Activated naive CD4-positive, alpha-beta T cell (primary cell): Measurements from ENCODE around the gene TSTD1.
"Not testable (repeated sequence)": the region's sequence is repeated elsewhere in the genome, so short reads cannot be mapped to it uniquely, and the experiment has no call there.

Experiments
- DNase-seq, 4 experiments: peaks; one replicate each; lab custom pipeline; 2025; lab: John Stamatoyannopoulos, UW

The TSTD1 gene

DNA sequence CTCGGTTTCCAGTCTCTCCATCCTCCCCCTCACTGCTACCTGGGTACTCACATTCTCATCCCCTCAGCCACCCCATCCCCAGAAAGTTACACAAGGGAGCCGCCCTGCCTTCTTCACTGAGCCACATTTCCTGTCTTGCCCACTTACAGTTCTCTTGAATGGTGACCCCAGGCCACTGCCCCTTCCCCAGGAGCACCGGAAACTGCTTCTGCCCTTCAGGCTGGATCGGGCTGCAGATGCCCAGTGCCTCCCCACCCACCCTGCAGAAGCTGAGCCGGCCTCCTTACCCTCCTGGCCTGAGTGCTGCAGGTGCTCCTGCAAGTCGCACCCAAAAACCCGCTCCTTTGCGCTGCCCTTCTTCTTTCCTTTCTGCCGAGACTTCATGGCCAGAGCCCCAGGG, 30.5 kb upstream of the TSTD1 start:
- DNase-seq: no peak

DNA sequence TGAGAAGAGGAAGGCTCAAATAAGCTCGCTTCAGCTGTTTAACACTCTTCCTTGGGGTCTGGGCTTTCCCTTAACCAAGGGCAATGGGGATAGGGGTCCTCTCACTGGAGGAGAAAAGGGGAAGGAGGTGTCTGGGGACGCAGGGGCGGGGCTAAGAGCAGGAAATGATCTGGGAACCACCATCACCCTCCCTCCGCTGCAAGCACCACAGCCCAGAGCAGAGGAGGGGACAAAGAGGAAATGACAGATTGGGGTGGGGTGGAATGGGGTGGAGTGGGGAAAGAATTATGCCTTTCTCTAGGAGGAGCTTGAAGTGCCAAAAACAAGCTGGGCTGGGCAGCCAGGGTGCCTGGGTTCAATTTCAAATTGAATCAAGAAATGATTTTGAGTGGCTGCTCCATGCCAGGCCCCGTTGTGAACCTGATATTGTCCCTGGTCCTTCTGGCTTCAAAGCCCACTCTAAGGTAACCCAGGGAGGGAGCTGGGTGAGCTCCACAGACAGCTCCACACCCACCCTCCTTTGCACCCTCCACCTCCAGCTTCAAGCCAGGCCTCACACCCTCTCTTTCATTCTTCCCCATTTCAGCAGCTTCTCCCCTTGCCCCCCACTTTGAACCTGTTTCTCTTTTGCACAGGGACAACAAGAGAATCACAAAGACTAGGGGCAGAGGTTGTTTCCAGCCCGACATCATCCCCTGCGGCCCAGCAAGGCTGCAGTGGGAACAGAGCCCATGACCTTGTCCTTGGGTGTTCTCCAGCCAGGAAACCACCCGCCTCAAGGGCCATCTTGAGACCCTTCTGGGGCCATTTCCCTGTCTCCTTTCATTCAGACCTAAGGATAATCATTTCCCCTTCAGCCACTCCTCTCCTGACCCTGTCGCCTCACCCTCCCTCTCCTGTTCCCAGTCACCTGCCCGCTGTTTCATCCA, 29.8 kb upstream of the TSTD1 start:
- DNase-seq: peak in 3 of 4 experiments; percentile 17 to 58 (median 47)

DNA sequence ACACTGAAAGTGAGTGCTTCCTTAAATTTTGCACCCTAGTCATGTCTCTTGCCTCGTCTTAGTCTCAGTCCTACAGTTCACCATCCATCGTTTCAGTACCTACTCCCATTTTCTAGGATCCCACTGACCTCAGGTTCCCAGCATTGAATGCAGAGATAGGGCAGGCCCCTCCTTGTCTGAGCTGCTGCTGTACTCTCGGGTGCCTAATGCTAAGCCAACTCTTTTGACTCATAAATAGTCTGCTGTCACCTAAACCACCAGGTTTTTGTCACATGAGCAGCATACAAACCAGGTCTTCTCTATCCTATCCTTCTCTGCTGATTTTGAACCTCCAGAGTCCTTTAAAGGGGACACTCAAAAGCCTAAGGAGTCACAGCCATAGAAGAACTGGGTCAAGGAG, 27.9 kb upstream of the TSTD1 start:
- no peak for DNase-seq

GRCh38 chr1:161065681-161066080, 26.9 kb upstream of the TSTD1 start:
- not testable (repeated sequence) for DNase-seq

DNA sequence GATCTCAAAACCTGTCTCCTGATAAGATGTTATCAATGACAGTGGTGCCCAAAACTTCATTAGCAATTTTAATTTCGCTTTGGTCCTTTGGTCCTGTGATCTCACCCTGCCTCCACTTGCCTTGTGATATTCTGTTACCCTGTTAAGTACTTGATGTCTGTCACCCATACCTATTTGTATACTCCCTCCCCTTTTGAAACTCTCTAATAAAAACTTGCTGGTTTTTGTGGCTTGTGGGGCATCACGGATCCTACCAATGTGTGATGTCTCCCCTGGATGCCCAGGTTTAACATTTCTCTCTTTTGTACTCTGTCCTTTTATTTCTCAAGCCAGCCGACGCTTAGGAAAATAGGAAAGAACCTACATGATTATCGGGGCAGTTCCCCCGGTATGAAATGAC, 25.2 kb upstream of the TSTD1 start:
- not testable (repeated sequence) for DNase-seq

- no peak for DNase-seq
These were observed 22.7 kb upstream of the TSTD1 start for GRCh38 chr1:161061419-161061818.

GRCh38 chr1:161059293-161059692, 20.5 kb upstream of the TSTD1 start:
- DNase-seq: no peak

DNA sequence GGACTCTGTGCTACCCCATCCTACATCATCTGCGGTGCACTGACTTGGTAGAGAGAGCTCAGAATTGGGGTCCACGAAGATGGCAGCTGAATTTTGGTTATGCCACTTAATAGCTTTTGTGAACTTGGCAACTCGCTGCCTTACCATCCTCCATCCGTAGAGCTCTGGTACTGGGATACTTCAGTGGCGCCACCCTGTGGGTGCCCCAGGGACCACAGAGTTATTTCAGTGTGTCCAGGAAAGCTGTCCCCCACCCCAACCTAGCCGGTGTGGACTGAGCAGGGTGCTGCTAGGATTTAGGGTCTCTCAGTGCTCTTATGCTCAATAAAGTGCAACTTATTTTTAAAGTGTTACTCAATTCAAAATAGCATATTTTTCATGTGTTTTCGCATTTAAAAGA, 16.0 kb upstream of the TSTD1 start:
- no peak for DNase-seq

DNA sequence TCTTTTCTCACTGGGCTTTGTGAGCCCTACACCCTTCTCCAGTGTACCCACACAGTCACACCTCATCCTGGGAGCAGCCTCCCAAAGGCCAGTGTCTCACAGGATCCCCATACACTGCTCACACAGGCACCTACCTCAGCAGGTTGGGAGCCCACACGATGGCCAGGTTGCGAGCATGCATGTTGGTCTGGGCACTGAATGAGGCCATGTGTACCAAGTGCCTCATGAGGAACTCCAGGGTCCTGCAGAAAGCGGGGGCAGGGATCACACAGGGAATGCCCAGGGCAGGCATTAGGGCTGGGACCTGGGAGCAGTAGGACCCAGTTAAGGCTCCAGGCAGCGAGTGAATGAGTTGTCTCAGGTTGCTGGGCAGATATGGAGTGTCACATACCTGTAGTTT, 15.5 kb upstream of the TSTD1 start:
- DNase-seq: no peak

GRCh38 chr1:161052899-161053298, 14.1 kb upstream of the TSTD1 start:
- no peak for DNase-seq

GRCh38 chr1:161051219-161051618, 12.5 kb upstream of the TSTD1 start:
- DNase-seq: no peak

- DNase-seq: no peak
These were observed 10.4 kb upstream of the TSTD1 start for GRCh38 chr1:161048949-161049722.

GRCh38 chr1:161047436-161048420, 9.0 kb upstream of the TSTD1 start:
- DNase-seq: no peak

DNA sequence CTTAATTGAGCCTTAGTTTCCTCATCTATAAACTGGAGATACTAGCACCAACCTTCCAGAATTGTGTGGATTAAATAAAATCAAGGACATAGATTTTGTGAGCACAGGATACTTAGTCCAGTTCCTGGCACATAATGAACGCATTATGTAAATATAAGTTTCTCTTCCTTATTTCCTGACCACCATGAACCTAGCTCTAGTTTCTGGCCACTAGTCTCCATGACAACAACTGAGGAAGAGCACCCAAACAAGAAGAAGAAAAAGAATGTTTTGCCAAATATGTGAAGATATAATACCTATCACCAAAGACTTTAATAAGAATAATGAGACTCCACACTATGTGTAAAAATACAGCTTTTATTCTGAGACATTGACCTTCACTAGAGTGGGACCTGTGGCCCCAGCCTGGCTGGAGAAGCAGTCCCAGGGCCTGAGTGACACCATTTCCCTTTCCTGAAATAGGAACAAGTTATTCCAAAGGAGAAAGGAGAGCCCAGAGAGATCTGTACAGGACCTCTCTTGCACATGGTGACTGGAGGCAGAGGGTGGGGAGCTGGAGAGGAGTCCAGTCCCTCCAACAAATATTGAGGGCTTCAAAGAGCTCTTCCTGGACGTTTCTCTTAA, 8.0 kb upstream of the TSTD1 start:
- no peak for DNase-seq

- peak; percentile 54 to 88 (median 72) for DNase-seq
These were observed 7.2 kb upstream of the TSTD1 start, which contains the start of gene USF1 for GRCh38 chr1:161045736-161046604. Gene USF1, minus strand, starts transcription at chr1:161045977. Its CDS starts 2,702 bp downstream, at chr1:161043275.

GRCh38 chr1:161044908-161045735, 6.4 kb upstream of the TSTD1 start:
- peak in 3 of 4 experiments; percentile 9 to 41 (median 28) for DNase-seq

- no peak for DNase-seq
These were observed 5.8 kb upstream of the TSTD1 start for GRCh38 chr1:161044535-161044907.

DNA sequence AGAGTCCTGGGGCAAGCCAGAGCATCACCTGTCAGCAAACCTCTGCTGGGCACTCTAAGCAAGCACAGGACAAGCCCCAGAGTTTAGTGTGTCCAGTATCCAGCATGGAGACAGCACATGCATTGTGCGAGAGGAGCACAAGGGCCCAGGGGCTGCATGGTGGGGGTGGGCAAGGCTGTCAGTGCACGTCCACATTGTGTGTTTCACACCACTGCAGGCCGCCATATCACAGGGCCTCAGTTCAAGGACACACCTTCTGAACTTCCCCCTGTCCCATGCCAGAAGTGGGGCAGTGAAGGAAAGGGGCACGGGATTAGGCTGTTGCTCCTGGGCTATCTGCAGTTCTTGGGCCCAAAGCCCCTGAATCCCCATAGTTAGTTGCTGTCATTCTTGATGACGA, 782 bp upstream of the TSTD1 start:
- DNase-seq: no peak

- no peak for DNase-seq
These were observed 386 bp upstream of the TSTD1 start for GRCh38 chr1:161039154-161039545.
